Heart right ventricle (tissue), 16 donors: ENCODE measurements around the gene PROX2. TPM values are rescaled to one million over a fixed set of nuclear protein-coding genes. Genes with fewer than 3 reads are reported as not detected.

Experiments
- ATAC-seq, 8 donors: fragments of 200-7000 bp; cut with Tn5 transposase; one replicate each; pipeline ENCODE4 v1.9.1; 2020; ENCODE audit warnings: mild to moderate bottlenecking in 8 of 8, moderate library complexity in 8 of 8, moderate number of reproducible peaks in 1 of 8
- DNase-seq, 2 donors: peaks; one replicate each; pipeline ENCODE4 v3.0.0-alpha.2; 2020
- H3K27ac ChIP-seq, 10 donors: fragments of 200-600 bp; sonication (generic) in 2 of 10; one replicate each; pipeline versions ENCODE4 v1.5.0 to v1.8.0; 2020 to 2022; ENCODE audit warnings: mild to moderate bottlenecking in 3 of 10
- H3K27me3 ChIP-seq, 7 donors: fragments of 200-600 bp; one replicate each; pipeline ENCODE4 v1.8.0; 2021 to 2022; ENCODE audit warnings: mild to moderate bottlenecking in 2 of 7
- H3K36me3 ChIP-seq, 9 donors: fragments of 200-600 bp; sonication (generic) in 1 of 9; one replicate each; pipeline versions ENCODE4 v1.5.0 to v1.8.0; 2020 to 2022; ENCODE audit warnings: mild to moderate bottlenecking in 2 of 9
- H3K4me1 ChIP-seq, 9 donors: fragments of 200-600 bp; sonication (generic) in 1 of 9; one replicate each; pipeline versions ENCODE4 v1.5.0 to v1.8.0; 2020 to 2022; ENCODE audit warnings: mild to moderate bottlenecking in 4 of 9
- H3K4me3 ChIP-seq, 10 donors: fragments of 200-600 bp; sonication (generic) in 2 of 10; one replicate each; pipeline versions ENCODE4 v1.5.0 to v1.8.0; 2020 to 2022; ENCODE audit warnings: mild to moderate bottlenecking in 7 of 10, moderate library complexity in 2 of 10
- H3K9me3 ChIP-seq, 11 donors: fragments of 200-600 bp in 10 of 11; sonication (generic) in 2 of 11; one replicate each; pipeline versions ENCODE4 v1.5.0 to v1.8.0; 2013 to 2022; ENCODE audit warnings: mild to moderate bottlenecking in 2 of 11, control low read depth in 1 of 11, moderate library complexity in 1 of 11
- WGBS, 2 donors: extraction: QIAGEN DNeasy Blood & Tissue Kit; methylation state at CpG; one replicate each; pipeline ENCODE4 v1.1.7; 2013; ENCODE audit warnings: inconsistent platforms in 1 of 2; 5-methylcytosine and 5-hydroxymethylcytosine counted together
- intact Hi-C, 10 donors: fragments of 100-400 bp; cut with DNase I; formaldehyde crosslinking; loops; one replicate each; pipeline versions ENCODE4 v1.11.1 to v1.14.2; 2022
- polyA plus RNA-seq, 2 donors: library from polyadenylated mRNA; stranded (reverse); fragments of 200-250 nt; gene quantifications; one replicate each; pipeline ENCODE4 v1.2.3, GENCODE V29; 2013
- total RNA-seq, 10 donors: library from RNA; stranded (reverse); fragmentation: NEBNext Ultra II Directional in 3 of 10; extraction: Animal tissue kit (Norgen Biotek cat#: 25700) in 3 of 10; gene quantifications; one replicate each; pipeline versions ENCODE4 v1.2.1 to v1.2.4, GENCODE V29; 2021 to 2023
- TF ChIP-seq, protein P1 (sequence below), 9 donors: fragments of 200-600 bp; sonication (generic) in 2 of 9; IDR thresholded peaks; one replicate each; pipeline versions ENCODE4 v1.5.0 to v1.8.0; 2021 to 2022; ENCODE audit warnings: antibody characterized with exemption in 9 of 9, mild to moderate bottlenecking in 5 of 9, moderate library complexity in 1 of 9
- donor health status: Arrhythmogenic right ventricular cardiomyopathy.
- donor health status: ischemic (EF 13 %, LVEDD 7.1; RV severe dilation, severe dysfunction).
- donor health status: healthy with polysubstance abuse.
- donor health status: DM: no; HTN: yes; CAD: no.
- donor health status: DM: no; HTN: no; CAD: no.
- donor health status: ischemic (EF 25% LVEDD 6.9; RV normal size, moderate dysfunction).
- donor health status: ischemic (EF 25% LVEDD 5.7; RV mildly dilated, moderate dysfunction).
- donor health status: healthy.
- donor health status: DM: yes; HTN: yes; CAD: no.
- donor health status: Ischemic cardiomyopathy.
- donor health status: ischemic (EF 35%, LVEDD 5.7; RV mildly dilated, moderate dysfunction).
- donor health status: nonischemic (EF 11% LVEDD 7.7; RV severe dilation, severe dysfunction).
- donor health status: DM: yes; HTN: yes; CAD: no.
- donor health status: PGD.
- donor health status: ischemic (EF 29% LVEDD 5.4; RV normal size, mild dysfunction).
- donor health status: nonischemic (EF 23%, LVEDD 6.1; RV moderate dilation, normal function).

The PROX2 gene
- total and polyA plus RNA-seq, 12 donors, result not detected

DNA sequence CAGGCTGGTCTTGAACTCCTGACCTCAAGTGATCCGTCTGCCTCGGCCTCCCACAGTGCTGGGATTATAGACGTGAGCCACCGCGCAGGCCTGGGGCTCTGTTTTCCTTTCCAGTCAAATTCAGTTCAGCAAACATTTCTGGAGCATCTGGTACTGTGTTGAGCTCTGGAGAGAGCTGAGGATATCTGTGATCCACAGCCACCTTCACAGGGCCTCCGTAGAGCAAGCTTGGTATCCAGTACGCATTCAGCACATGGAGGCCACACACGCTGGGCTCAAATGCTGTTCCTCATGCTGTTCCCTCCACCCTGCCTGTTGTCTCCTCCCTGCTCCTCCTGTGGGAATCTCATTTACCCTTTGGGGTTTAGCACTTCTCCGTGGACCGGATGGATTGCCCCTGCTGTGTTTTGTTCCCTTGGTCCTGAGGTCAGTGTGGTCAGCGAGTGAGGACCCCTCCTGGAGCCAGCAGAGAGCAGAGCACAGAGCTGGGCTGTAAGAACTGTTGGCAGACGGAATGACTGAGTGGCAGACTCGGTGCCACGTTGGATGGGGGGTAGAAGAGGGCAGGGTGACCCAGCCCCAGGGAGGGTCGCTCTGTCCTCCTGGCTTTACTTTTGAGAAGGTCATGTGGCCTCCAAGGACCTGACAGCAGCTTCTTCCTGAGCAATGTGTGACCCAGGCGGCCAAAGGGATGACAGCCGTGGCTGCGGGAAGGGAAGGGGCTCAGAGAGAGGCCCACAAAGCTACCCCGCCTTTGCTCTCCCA, 46.2 kb upstream of the PROX2 start:
- H3K4me1 ChIP-seq, result peaks cover 10 to 35% (median 25%) of the 10 kb centered on the region in 9 donors
- H3K27me3 ChIP-seq, result peaks cover 0 to 14% (median 0%) of the 10 kb centered on the region in 7 donors
- H3K27ac ChIP-seq, result peak overlapping the region in 8 of 10 donors; percentile 50 to 80 (median 67)
- ATAC-seq, result no peak
- peak overlapping the region; percentile 66 to 81 (median 74) for H3K4me3 ChIP-seq
- TF ChIP-seq, protein P1, sequence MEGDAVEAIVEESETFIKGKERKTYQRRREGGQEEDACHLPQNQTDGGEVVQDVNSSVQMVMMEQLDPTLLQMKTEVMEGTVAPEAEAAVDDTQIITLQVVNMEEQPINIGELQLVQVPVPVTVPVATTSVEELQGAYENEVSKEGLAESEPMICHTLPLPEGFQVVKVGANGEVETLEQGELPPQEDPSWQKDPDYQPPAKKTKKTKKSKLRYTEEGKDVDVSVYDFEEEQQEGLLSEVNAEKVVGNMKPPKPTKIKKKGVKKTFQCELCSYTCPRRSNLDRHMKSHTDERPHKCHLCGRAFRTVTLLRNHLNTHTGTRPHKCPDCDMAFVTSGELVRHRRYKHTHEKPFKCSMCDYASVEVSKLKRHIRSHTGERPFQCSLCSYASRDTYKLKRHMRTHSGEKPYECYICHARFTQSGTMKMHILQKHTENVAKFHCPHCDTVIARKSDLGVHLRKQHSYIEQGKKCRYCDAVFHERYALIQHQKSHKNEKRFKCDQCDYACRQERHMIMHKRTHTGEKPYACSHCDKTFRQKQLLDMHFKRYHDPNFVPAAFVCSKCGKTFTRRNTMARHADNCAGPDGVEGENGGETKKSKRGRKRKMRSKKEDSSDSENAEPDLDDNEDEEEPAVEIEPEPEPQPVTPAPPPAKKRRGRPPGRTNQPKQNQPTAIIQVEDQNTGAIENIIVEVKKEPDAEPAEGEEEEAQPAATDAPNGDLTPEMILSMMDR (IDR thresholded peaks at IDR 0.05), result no peak
- intact Hi-C loops, result no loop called here
- H3K9me3 ChIP-seq, result no peaks in the 10 kb centered on the region
- 73 to 76% methylated on average over 19 of the region's 19 CpGs for WGBS, 2 donors
- H3K36me3 ChIP-seq, result peaks cover 0 to 8% (median 0%) of the 10 kb centered on the region in 9 donors
- no peak for DNase-seq

- Histone ChIP-seq H3K27ac (no peak overlapping the region), H3K27me3 (peaks cover 0 to 14% (median 0%) of the 10 kb centered on the region in 7 donors), H3K4me3 (no peak overlapping the region), H3K4me1 (peaks cover 14 to 46% (median 34%) of the 10 kb centered on the region in 9 donors), H3K36me3 (peaks cover 0 to 8% (median 0%) of the 10 kb centered on the region in 9 donors), H3K9me3 (no peaks in the 10 kb centered on the region)
- DNase-seq (no peak), ATAC-seq (no peak)
- intact Hi-C loops, result no loop called here
- 94 to 95% methylated on average over 19 of the region's 19 CpGs for WGBS, 2 donors
- TF ChIP-seq, protein P1 (IDR thresholded peaks at IDR 0.05), result no peak
Measured at GRCh38 chr14:74921053-74921620, 45.2 kb upstream of the PROX2 start.

DNA sequence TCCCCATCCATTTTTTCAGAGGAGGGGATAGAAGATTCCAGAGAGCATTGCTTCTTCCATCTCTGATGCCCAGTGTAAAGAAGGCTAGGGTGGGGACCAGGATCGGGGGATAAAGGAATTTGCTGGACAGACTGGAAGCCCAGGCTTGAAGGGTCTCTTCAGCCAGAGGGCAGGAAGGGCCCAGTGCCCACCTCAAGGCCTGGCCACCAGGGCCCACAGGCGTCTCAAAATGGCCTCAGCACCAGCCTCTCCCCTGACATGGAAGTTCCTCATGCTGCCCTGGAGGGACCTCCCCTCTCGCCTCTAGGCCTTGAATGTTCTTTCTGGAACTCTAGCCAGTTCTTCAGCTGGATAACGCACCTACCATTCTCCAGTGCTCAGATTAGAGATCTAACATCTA, 44.3 kb upstream of the PROX2 start:
- H3K27ac ChIP-seq, result no peak overlapping the region
- no peak for ATAC-seq
- H3K4me3 ChIP-seq, result no peak overlapping the region
- DNase-seq, result no peak
- intact Hi-C loops, result no loop called here
- peaks cover 0 to 14% (median 0%) of the 10 kb centered on the region in 7 donors for H3K27me3 ChIP-seq
- WGBS, 2 donors, result 90 to 92% methylated on average over 4 of the region's 4 CpGs
- H3K36me3 ChIP-seq, result peaks cover 0 to 8% (median 0%) of the 10 kb centered on the region in 9 donors
- H3K9me3 ChIP-seq, result no peaks in the 10 kb centered on the region
- peaks cover 19 to 54% (median 42%) of the 10 kb centered on the region in 9 donors for H3K4me1 ChIP-seq
- TF ChIP-seq, protein P1 (IDR thresholded peaks at IDR 0.05), result no peak

- peaks cover 0 to 8% (median 0%) of the 10 kb centered on the region in 9 donors for H3K36me3 ChIP-seq
- ATAC-seq, result no peak
- intact Hi-C loops, result loop anchor here in 4 of 10 donors (5.0 to 10.0 kb wide), 3 partner anchors 165 to 385 kb away; no protein-coding TSS in a partner anchor
- no peak overlapping the region for H3K27ac ChIP-seq
- H3K4me1 ChIP-seq, result peaks cover 19 to 61% (median 45%) of the 10 kb centered on the region in 9 donors
- DNase-seq, result no peak
- H3K27me3 ChIP-seq, result peaks cover 0 to 14% (median 0%) of the 10 kb centered on the region in 7 donors
- no peaks in the 10 kb centered on the region for H3K9me3 ChIP-seq
- no peak overlapping the region for H3K4me3 ChIP-seq
- WGBS, 2 donors, result 90 to 93% methylated on average over 22 of the region's 22 CpGs
- TF ChIP-seq, protein P1 (IDR thresholded peaks at IDR 0.05), result no peak
Measured at GRCh38 chr14:74919421-74920165, 43.6 kb upstream of the PROX2 start.
